RWPE2 (cell line): ENCODE results near the gene ISLR2.
"Not testable (repeated sequence)": the region's sequence is repeated elsewhere in the genome, so short reads cannot be mapped to it uniquely, and the experiment has no call there.

ENCODE experiments used
- ATAC-seq: fragments of 200-7000 bp; cut with Tn5 transposase; 3 replicates; pipeline ENCODE4 v1.9.1; 2021; ENCODE audit warnings: low read depth
- DNase-seq: peaks from one replicate; pipeline ENCODE4 v3.0.0-alpha.2; 2020; ENCODE audit warnings: low spot score
- H3K27ac ChIP-seq: fragments of 450-650 bp; 2 replicates; pipeline ENCODE4 v1.5.1; 2017; ENCODE audit warnings: mild to moderate bottlenecking; ENCODE audit not compliant: poor library complexity, severe bottlenecking
- H3K27me3 ChIP-seq: fragments of 250-450 bp; sonication (Bioruptor Pico); 2 replicates; pipeline ENCODE4 v1.5.1; 2021; ENCODE audit warnings: mild to moderate bottlenecking, moderate library complexity; ENCODE audit not compliant: insufficient read depth, poor library complexity, severe bottlenecking
- H3K36me3 ChIP-seq: fragments of 250-450 bp; sonication (Bioruptor Pico); 2 replicates; pipeline ENCODE4 v1.5.1; 2020; ENCODE audit warnings: low read depth, mild to moderate bottlenecking, moderate library complexity
- H3K4me1 ChIP-seq: fragments of 250-450 bp; sonication (Bioruptor Pico); 2 replicates; pipeline ENCODE4 v1.5.1; 2021; ENCODE audit warnings: mild to moderate bottlenecking, moderate library complexity; ENCODE audit not compliant: insufficient read depth, poor library complexity, severe bottlenecking
- H3K4me3 ChIP-seq: fragments of 250-450 bp; sonication (Bioruptor Pico); 2 replicates; pipeline ENCODE4 v1.5.1; 2021; ENCODE audit warnings: mild to moderate bottlenecking, moderate library complexity; ENCODE audit not compliant: severe bottlenecking
- H3K9me3 ChIP-seq: fragments of 250-450 bp; sonication (Bioruptor Pico); 2 replicates; pipeline ENCODE4 v1.5.1; 2021; ENCODE audit warnings: mild to moderate bottlenecking, moderate library complexity; ENCODE audit not compliant: severe bottlenecking
- CTCF ChIP-seq: fragments of 450-650 bp; IDR thresholded peaks from one replicate; pipeline ENCODE4 v1.5.1; 2017; ENCODE audit warnings: mild to moderate bottlenecking, moderate library complexity; ENCODE audit not compliant: poor library complexity, severe bottlenecking

Gene ISLR2

GRCh38 chr15:74130155-74130848 is at the start of gene ISLR2:
ISLR2 (plus strand) TSS chr15:74130586; CDS start chr15:74132755, 2,169 bp downstream.
- Histone ChIP-seq H3K27ac (no peak within 1 kb of the TSS), H3K9me3 (no peaks in the 10 kb centered on the region), H3K4me3 (no peak within 1 kb of the TSS), H3K27me3 (peaks cover 100% of the 10 kb centered on the region), H3K36me3 (no peaks in the 10 kb centered on the region), H3K4me1 (no peaks in the 10 kb centered on the region)
- TF ChIP-seq CTCF: no peak
- no peak for ATAC-seq
- no peak for DNase-seq

GRCh38 chr15:74082450-74082849 is 47.9 kb upstream of the ISLR2 start, which contains the start of gene GOLGA6A:
GOLGA6A (minus strand) TSS chr15:74082550; CDS start chr15:74082509, 41 bp downstream.
- H3K27me3 ChIP-seq, H3K27ac ChIP-seq, H3K4me1 ChIP-seq, H3K36me3 ChIP-seq, DNase-seq, H3K9me3 ChIP-seq, H3K4me3 ChIP-seq, ATAC-seq: not testable (repeated sequence)

- H3K9me3 ChIP-seq, H3K4me3 ChIP-seq, ATAC-seq, H3K36me3 ChIP-seq, H3K27ac ChIP-seq, H3K4me1 ChIP-seq, DNase-seq, H3K27me3 ChIP-seq: not testable (repeated sequence)
Observed at GRCh38 chr15:74094567-74094966, 35.8 kb upstream of the ISLR2 start.

- not testable (repeated sequence) for H3K4me1 ChIP-seq, H3K36me3 ChIP-seq, H3K27ac ChIP-seq, H3K9me3 ChIP-seq, H3K4me3 ChIP-seq, H3K27me3 ChIP-seq, ATAC-seq
- peak; percentile 38 for DNase-seq
Observed at GRCh38 chr15:74095610-74096009, 34.8 kb upstream of the ISLR2 start.

- not testable (repeated sequence) for DNase-seq, H3K4me3 ChIP-seq, H3K27ac ChIP-seq, H3K4me1 ChIP-seq, ATAC-seq, H3K27me3 ChIP-seq, H3K9me3 ChIP-seq, H3K36me3 ChIP-seq
Observed at GRCh38 chr15:74096753-74097474, 33.5 kb upstream of the ISLR2 start.

GRCh38 chr15:74099963-74100733 is 30.2 kb upstream of the ISLR2 start:
- H3K4me3 ChIP-seq: peak overlapping the region; percentile 31
- not testable (repeated sequence) for H3K27ac ChIP-seq, H3K4me1 ChIP-seq, H3K27me3 ChIP-seq, H3K9me3 ChIP-seq, H3K36me3 ChIP-seq
- ATAC-seq (peak; percentile 93), DNase-seq (peak; percentile 96)

GRCh38 chr15:74108111-74108510 is 22.3 kb upstream of the ISLR2 start:
- no peak overlapping the region for H3K27ac ChIP-seq
- TF ChIP-seq CTCF: no peak
- ATAC-seq (no peak), DNase-seq (no peak)
- no peaks in the 10 kb centered on the region for H3K36me3 ChIP-seq
- H3K4me1 ChIP-seq: peaks cover 2% of the 10 kb centered on the region
- H3K9me3 ChIP-seq: no peaks in the 10 kb centered on the region
- H3K4me3 ChIP-seq: no peak overlapping the region
- no peaks in the 10 kb centered on the region for H3K27me3 ChIP-seq

- H3K27ac ChIP-seq, H3K4me3 ChIP-seq, DNase-seq, H3K27me3 ChIP-seq, H3K4me1 ChIP-seq, H3K9me3 ChIP-seq, H3K36me3 ChIP-seq, ATAC-seq: not testable (repeated sequence)
Observed at GRCh38 chr15:74108611-74109010, 21.8 kb upstream of the ISLR2 start.
